Measurements from ENCODE around the gene LRRC17. TPM values are rescaled to one million over a fixed set of nuclear protein-coding genes. Genes with fewer than 3 reads are reported as not detected.

Gene LRRC17
- total and polyA plus RNA-seq, 2 of the 4 experiments (the other 2 are of a cell fraction), result 250 to 280 TPM

GRCh38 chr7:102951839-102952238 is 39.0 kb downstream of the LRRC17 start:
- no peak overlapping the region for H2BK5ac ChIP-seq (ENCODE audit: low read depth, low read length, poor library complexity, severe bottlenecking)
- no peaks in the 10 kb centered on the region for H3K36me3 ChIP-seq (ENCODE audit: control insufficient read depth, insufficient read depth, low read length)
- WGBS, 2 experiments (ENCODE audit: extremely low coverage in 2 of 2, insufficient read length in 1 of 2), result 100% methylated on average over 1 of the region's 3 CpGs; no CpG with 5 or more reads in 1 of the 2 experiments
- ChIA-PET CTCF (no interaction called here), POLR2A (ENCODE audit: unreplicated experiment) (no interaction called here)
- H3K27ac ChIP-seq (ENCODE audit: insufficient read depth, low read length), result no peak overlapping the region
- no peak overlapping the region for H4K91ac ChIP-seq (ENCODE audit: insufficient read depth, low read depth, low read length)
- no peak overlapping the region for H3K23ac ChIP-seq (ENCODE audit: low read depth, low read length)
- no peak overlapping the region for H3K56ac ChIP-seq (ENCODE audit: extremely low read depth, insufficient read depth, low read length)
- no peak overlapping the region for H3K4me3 ChIP-seq (ENCODE audit: insufficient read depth, low read depth, low read length)
- no peaks in the 10 kb centered on the region for H3K79me1 ChIP-seq (ENCODE audit: low read depth in 1 of 2, low read length in 2 of 2)
- no peak for ATAC-seq (ENCODE audit: low read depth)
- no peak overlapping the region for H4K8ac ChIP-seq (ENCODE audit: low read depth in 2 of 2, low read length in 2 of 2)
- no peaks in the 10 kb centered on the region for H3K4me1 ChIP-seq (ENCODE audit: control insufficient read depth, insufficient read depth, low read length)
- H2AK5ac ChIP-seq (ENCODE audit: low read depth, low read length), result no peak overlapping the region
- no peak overlapping the region for H2BK120ac ChIP-seq (ENCODE audit: low read depth, low read length)
- no TSS peak for BruUV-seq (replicated peaks)
- no peaks in the 10 kb centered on the region for H4K20me1 ChIP-seq (ENCODE audit: insufficient read depth, low read length)
- H3K27me3 ChIP-seq (ENCODE audit: control insufficient read depth, insufficient read depth, low read length), result no peaks in the 10 kb centered on the region
- dilution Hi-C loops (cut with HindIII; ENCODE audit: low sequenced_read_pairs, unreplicated experiment) (no loop called here), in situ Hi-C loops (cut with MboI; ENCODE audit: low sequenced_read_pairs) (no loop called here), intact Hi-C loops (cut with micrococcal nuclease) (no loop called here)
- no peak overlapping the region for H2BK20ac ChIP-seq (ENCODE audit: low read depth, low read length)
- H2AK9ac ChIP-seq (replicated peaks; ENCODE audit: low read depth, low read length, poor library complexity), result no peak overlapping the region
- no peaks in the 10 kb centered on the region for H3K9me1 ChIP-seq (ENCODE audit: insufficient read depth, low read length)
- H2AFZ ChIP-seq (replicated peaks; ENCODE audit: low read length, poor library complexity), result no peak overlapping the region
- H3K18ac ChIP-seq (ENCODE audit: low read depth, low read length), result no peak overlapping the region
- H4K5ac ChIP-seq (ENCODE audit: low read depth, low read length), result no peak overlapping the region
- H3K4me2 ChIP-seq (ENCODE audit: low read depth, low read length), result no peak overlapping the region
- H3K9ac ChIP-seq (ENCODE audit: low read depth, low read length), result no peak overlapping the region
- TF ChIP-seq MAFK (IDR thresholded peaks at IDR 0.05; ENCODE audit: low read depth, low read length) (peak; percentile 95), CTCF (conservative IDR thresholded peaks at IDR 0.05; ENCODE audit: low read depth, low read length) (no peak)
- no peaks in the 10 kb centered on the region for H3K9me3 ChIP-seq (ENCODE audit: control insufficient read depth, insufficient read depth, low read length)
- H2BK15ac ChIP-seq (ENCODE audit: low read depth, low read length), result no peak overlapping the region
- no peak for DNase-seq
- no peak overlapping the region for H3K4ac ChIP-seq (ENCODE audit: low read depth, low read length)
- no peak overlapping the region for H3K14ac ChIP-seq (replicated peaks; ENCODE audit: low read depth, low read length)

Measured in IMR-90 (cell line).